Liver (tissue), 3 donors: ENCODE data around the gene TDRD7.

Experiments used
- CTCF ChIP-seq: fragments of 150-350 bp; IDR thresholded peaks from 2 replicates; pipeline ENCODE4 v1.5.1; 2017; ENCODE audit warnings: improper control_type of control experiment, low read depth, low read length; ENCODE audit not compliant: missing input control
- NR2F2 ChIP-seq: IDR thresholded peaks from 2 replicates; pipeline ENCODE4 v1.6.1; 2016; ENCODE audit warnings: antibody characterized with exemption
- SP1 ChIP-seq: IDR thresholded peaks from 2 replicates; pipeline ENCODE4 v1.6.1; 2018; ENCODE audit warnings: antibody characterized with exemption, mild to moderate bottlenecking
- TAF1 ChIP-seq: conservative IDR thresholded peaks from 2 replicates; pipeline ENCODE4 v1.6.1; 2016; ENCODE audit warnings: antibody characterized with exemption, mild to moderate bottlenecking
- YY1 ChIP-seq: IDR thresholded peaks from 2 replicates; pipeline ENCODE4 v1.6.1; 2016; ENCODE audit warnings: antibody characterized with exemption, mild to moderate bottlenecking
- TF ChIP-seq, protein P1 (sequence below): IDR thresholded peaks from 2 replicates; pipeline ENCODE4 v1.6.1; 2016; ENCODE audit warnings: antibody characterized with exemption
- TF ChIP-seq, protein P2 (sequence below): IDR thresholded peaks from 2 replicates; pipeline ENCODE4 v1.6.1; 2016; ENCODE audit warnings: antibody characterized with exemption
- donor health status: healthy.
- donor health status: healthy.

DNA sequence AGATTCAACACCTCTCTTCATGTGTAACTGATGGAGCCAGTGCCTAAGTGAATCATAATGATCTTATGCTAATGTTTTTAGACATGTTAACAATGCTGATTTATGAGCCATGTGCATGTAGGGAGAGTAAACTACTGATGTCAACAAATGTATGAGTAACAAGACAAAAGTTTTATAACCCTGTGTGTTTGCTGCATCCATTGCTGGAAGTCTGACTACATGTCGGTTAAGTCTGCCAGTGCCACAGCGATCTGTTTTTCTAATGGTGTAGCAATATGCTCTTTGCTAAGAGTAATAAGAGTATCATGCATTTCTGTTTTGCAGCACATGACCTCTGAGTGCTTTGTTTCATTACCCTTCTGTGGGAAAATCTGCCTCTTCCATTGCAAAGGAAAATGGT is 63.2 kb downstream of the TDRD7 start:
- TF ChIP-seq CTCF (no peak), YY1 (no peak), SP1 (no peak), TAF1 (no peak), NR2F2 (no peak)
- TF ChIP-seq, protein P1, sequence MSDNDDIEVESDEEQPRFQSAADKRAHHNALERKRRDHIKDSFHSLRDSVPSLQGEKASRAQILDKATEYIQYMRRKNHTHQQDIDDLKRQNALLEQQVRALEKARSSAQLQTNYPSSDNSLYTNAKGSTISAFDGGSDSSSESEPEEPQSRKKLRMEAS, result no peak
- TF ChIP-seq, protein P2, sequence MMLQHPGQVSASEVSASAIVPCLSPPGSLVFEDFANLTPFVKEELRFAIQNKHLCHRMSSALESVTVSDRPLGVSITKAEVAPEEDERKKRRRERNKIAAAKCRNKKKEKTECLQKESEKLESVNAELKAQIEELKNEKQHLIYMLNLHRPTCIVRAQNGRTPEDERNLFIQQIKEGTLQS, result no peak
